GM12875 (cell line): Measurements from ENCODE around the gene VEZF1.
"Not testable (repeated sequence)": the region's sequence is repeated elsewhere in the genome, so short reads cannot be mapped to it uniquely, and the experiment has no call there.

Experiments used
- H3K4me3 ChIP-seq: one replicate; pipeline ENCODE4 v1.5.1; 2011; ENCODE audit warnings: low read depth, low read length, control low read depth
- TF ChIP-seq, protein P1 (sequence below): IDR thresholded peaks from 2 replicates; pipeline ENCODE4 v1.5.1; 2011; ENCODE audit warnings: low read depth, mild to moderate bottlenecking, control low read depth, inconsistent platforms, low read length, moderate library complexity, borderline replicate concordance; ENCODE audit not compliant: insufficient read depth

Gene VEZF1

DNA sequence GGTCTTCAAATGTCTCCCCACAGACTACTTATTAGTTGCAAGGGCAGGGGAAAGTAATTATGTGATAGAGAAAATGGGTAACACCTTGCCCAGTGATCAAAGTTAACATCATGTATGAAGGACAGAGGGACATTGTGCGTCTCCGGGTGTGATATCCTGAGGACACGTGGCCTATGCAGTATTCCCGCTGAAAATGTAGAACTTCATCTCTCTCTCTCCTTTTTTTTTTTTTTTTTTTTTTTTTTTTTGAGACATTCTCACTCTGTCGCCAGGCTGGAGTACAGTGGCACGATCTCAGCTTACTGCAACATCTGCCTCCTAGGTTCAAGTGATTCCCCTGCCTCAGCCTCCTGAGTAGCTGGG is 24.9 kb downstream of the VEZF1 start:
- H3K4me3 ChIP-seq = no peak overlapping the region
- TF ChIP-seq, protein P1, sequence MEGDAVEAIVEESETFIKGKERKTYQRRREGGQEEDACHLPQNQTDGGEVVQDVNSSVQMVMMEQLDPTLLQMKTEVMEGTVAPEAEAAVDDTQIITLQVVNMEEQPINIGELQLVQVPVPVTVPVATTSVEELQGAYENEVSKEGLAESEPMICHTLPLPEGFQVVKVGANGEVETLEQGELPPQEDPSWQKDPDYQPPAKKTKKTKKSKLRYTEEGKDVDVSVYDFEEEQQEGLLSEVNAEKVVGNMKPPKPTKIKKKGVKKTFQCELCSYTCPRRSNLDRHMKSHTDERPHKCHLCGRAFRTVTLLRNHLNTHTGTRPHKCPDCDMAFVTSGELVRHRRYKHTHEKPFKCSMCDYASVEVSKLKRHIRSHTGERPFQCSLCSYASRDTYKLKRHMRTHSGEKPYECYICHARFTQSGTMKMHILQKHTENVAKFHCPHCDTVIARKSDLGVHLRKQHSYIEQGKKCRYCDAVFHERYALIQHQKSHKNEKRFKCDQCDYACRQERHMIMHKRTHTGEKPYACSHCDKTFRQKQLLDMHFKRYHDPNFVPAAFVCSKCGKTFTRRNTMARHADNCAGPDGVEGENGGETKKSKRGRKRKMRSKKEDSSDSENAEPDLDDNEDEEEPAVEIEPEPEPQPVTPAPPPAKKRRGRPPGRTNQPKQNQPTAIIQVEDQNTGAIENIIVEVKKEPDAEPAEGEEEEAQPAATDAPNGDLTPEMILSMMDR = no peak

DNA sequence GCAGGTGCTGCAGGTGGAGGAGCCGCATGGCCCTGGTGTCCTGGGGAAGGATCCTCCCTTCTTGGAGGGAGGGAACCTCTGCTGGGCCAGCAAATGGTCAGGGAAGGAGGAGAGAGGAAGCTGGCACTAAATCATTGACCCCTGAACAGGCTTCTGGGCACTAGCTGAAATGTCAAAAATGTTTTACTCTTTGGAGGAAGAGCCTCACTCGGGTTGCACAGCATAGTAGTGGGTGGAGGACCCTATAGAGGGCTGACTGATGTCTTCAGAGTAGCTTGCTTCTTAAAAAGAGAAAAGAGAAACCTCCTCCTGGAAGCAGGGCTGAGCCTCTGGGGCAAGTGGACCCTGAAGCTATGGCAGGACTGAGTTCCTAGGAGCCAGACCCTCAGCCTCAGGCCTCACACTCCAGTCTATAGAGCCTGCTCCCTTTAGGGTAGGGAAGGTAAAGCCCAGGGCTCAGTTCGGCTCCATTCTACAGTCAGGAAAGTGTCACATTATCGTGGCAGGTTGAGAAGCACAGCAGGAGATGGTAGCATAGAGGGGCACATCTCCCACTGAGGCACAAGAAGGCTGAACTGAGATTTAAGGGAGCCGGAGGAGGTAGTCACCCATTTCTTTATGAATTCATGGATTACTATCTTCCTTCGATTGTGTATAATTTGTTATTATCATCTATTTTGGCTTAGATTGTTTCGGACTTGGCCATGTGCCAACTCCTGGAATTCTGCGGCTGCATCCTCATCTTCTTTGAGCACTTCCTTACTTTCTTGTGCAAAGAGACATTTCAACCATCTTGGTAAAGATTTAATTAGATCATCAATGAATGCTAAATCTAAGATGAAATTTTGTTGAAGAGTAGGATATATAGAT is 25.5 kb downstream of the VEZF1 start:
- no peak overlapping the region for H3K4me3 ChIP-seq
- TF ChIP-seq, protein P1 = no peak

DNA sequence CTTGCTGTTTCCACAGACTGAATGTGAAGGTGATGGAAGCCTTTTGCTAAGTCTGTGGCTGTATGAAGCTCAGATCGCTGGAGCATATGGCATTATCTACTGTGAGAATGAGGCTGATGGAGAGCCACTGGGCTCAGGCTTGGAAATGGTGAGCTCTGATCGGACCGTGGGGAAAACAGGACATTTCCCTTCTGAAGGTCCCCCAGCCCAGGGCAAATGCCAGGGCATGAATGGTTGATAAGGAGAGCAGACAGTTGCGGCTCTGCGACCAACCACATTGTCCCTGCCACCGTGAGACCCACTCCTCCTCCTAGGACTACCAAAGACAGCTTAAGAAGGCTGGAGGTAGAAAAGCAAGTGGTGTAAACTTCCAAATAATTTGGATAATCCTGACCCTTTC is 28.1 kb downstream of the VEZF1 start:
- H3K4me3 ChIP-seq = no peak overlapping the region
- TF ChIP-seq, protein P1 = no peak

DNA sequence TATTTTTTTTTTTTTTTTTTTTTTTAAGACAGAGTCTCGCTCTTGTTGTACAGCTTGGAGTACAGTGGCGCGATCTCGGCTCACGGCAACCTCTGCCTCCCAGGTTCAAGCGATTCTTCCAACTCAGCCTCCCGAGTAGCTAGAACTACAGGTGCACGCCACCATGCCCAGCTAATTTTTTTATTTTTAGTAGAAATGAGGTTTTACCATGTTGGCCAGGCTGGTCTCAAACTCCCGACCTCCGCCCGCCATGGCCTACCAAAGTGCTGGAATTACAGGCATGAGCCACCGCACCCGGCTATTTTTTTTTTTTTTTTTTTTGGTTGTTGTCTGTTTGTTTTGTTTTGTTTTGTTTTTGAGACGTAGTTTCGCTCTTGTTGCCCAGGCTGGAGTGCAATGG is 29.7 kb downstream of the VEZF1 start:
- H3K4me3 ChIP-seq = not testable (repeated sequence)

DNA sequence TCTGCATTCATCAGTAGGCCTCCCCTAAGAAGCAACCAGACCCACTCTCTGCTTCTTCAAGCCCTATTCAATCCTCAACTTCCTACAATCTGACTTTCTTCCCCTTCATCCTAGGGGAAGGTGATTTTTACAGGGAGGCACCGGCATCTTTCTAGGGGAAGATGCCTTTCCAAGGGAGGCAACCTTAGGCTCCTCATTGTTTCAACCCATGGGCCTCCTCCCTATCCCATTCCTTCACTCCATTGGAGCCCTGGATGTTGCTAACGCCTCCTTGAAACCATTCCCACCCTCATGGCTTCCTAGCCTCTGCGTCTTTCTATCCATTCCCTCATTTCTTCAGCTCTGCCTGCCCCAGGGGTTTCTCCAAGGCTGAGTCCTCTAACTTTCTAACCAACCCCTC is 30.2 kb downstream of the VEZF1 start:
- TF ChIP-seq, protein P1 = no peak
- no peak overlapping the region for H3K4me3 ChIP-seq

DNA sequence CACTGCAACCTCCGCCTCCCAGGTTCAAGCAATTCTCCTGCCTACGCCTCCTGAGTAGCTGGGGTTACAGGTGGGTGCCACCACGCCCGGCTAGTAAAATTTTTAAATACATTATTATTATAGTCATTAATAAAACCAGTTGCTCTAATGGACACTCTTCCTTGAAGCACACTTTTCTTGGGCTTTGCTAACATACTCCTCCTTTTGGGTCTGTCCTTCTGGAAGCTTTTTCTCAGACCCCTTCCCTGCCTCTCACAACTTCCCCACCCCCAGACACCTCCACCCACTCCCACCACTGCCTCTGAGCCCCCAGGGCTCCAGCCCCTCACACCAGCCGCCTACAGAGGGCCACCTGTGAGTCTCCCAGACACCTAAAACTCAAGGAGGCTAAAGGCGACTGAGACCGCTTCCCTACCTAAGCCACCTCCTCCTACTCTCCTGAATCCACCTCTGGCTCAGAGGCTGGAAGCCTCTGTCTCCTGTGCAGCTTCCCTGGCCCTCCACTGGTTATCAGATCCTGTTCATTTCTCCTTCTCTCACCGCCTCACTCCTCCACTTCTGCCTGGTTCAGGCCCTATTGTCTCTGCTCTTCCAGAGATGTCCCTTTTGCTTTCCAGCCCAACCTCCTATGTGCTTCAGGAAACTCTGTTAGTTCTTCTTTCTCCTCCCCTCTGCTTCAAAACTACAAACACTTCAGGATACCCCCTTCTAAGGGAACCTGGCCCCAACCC is 30.8 kb downstream of the VEZF1 start:
- TF ChIP-seq, protein P1 = no peak
- no peak overlapping the region for H3K4me3 ChIP-seq

DNA sequence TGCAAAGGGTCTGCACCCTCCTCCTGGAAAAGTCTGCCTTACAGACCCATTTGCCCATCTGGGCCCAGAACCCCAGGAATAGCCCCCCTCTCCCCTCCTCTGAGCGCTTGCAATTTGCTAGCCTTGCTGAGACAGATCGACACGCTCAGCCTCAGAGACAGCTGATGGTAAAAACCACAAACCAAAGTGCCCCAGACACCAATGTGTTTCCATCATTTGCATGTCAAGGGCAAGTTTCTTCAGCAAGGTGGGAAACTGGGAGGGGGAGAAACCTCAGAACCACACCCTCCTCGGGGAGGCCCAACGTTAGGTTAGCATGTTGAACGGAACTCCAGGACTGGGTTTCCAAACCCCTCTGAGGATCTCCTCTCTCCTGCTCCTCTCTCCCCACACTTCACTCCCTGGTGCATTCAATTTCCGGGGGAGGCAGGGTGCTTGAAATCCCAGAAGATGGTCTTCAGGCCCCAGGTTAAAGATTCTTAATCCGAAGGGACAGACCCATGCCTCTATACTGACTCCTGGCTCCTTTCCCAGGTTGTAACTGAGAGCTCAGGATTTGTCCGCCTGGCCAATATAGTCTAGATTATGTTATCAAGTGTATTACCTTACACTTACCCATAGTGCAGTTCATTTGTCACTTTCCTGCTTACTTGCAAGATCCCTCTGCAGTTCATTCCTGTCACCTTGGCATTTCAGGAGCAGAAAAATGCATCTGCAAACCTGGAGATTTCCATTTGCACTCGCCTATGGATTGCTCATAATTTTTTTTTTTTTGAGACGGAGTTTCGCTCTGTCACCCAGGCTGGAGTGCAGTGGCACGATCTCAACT is 31.5 kb downstream of the VEZF1 start:
- H3K4me3 ChIP-seq = no peak overlapping the region
- TF ChIP-seq, protein P1 = no peak
